ENCODE results near the gene PIGC.

The PIGC gene

DNA sequence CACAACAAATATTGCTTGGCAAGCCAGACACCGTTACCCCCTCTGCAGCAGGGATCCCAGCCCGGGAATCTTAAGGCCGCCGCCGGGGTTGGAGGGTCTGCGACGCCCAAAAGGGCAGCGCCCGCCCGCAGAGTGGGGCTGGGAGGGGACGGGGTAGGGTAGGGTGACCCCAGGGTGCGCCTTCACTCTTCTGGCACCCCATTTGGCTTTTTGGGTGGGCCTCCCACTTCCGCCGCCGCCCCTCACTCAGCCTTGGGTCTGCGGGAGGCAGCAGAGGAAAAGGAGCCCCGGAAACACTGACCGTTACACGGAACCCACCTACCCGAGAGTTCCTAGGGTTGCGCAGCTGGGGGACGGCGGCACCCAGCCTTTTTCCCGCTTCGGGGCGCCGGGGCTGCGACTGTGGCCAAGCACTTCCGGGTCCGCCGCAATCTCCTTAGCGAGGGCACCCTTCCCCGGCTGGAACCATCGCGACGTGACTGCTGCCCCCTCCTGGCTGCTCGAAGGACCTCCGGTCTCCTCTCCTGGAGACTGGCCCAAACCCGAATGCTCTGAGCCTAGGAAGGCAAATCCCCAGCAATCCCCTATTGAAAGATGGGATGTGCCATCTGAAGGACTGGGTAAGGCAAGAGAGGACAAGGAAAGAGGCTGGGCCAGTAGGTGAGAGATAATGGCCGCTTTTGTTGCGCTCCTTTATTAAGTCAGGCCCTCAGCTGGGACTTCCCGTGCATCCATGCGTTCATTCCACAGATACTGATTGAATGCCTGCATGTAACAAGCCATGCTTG is at the start of gene PIGC:
Gene PIGC (minus strand): TSS at position 404 of the 788 bp plus-strand sequence. CDS start 1,447 bp downstream, outside the sequence.
- DNase-seq, result peak; percentile 85

DNA sequence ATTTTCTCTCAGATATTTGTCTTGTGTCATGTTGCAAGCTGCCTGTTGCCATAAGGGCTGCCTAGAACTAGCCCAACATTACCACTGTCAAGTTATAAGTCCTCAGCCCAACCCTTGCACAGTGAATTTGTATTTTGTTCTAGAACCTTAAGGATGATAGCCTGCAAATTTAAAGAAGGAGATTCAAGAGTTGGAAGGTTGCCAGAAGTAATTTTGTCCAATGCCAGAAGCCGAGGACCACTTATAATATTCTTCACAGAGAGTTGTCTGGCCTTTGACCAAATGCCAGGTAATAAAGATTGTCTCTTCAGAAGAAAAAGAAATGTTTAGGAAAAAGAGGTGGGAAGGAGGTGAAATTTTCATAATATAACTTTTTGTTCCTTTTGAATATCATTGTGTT is 48.6 kb upstream of the PIGC start:
- no peak for DNase-seq

DNA sequence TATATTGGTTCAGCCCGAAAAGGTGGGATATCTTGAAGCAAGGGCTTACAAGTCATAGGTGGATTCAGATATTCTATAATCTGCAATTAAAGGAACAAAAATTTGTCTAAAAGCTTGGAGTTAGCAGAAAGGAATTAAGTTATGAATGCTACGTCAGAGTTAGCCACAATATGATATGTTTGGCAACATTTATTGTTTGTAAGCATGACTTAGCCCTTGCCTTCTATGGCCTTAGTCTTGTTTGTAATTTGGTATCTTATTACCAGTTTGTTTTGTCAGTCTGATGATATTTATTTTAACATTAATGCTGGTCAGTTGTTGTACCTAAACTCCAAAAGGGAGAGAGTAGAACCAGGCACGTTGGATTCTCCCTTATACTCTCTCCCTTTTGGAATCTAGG is 46.0 kb upstream of the PIGC start:
- no peak for DNase-seq

DNA sequence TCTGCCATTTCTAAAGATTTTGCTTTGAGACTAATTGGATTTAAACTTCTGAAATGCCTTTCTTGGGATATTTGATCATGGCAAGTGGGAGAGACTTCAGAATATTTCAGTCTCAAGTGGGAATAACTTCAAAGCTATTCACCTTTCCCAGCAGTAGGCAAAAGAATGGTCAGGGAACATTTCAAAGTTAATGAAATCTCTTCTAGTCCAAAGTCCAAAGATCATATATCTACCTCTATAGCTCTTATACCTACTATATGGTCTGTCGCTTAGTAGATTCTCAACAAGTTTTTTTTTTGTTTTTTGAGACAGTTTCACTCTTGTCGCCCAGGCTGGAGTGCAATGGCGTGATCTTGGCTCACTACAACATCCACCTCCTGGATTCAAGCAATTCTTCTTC is 44.5 kb upstream of the PIGC start:
- no peak for DNase-seq

DNA sequence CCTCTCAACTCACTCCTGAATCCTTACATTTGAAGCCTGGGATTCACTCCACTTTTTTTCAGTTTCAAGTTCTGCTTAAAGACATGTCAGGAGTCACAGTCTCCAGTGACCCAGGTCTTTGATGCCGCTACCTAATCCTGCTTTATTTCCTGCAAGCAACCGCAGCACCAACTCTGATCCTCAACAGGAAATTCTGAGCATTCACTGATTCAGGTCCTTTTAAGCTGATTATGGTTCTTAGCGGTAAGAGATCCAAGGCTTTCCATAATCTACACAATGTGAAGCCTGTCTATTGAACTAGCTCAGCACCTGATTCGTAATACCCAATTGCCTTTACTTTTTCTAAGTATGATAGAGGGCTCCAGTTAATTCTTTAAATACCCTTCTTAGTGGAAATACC is 43.7 kb upstream of the PIGC start:
- DNase-seq, result no peak

DNA sequence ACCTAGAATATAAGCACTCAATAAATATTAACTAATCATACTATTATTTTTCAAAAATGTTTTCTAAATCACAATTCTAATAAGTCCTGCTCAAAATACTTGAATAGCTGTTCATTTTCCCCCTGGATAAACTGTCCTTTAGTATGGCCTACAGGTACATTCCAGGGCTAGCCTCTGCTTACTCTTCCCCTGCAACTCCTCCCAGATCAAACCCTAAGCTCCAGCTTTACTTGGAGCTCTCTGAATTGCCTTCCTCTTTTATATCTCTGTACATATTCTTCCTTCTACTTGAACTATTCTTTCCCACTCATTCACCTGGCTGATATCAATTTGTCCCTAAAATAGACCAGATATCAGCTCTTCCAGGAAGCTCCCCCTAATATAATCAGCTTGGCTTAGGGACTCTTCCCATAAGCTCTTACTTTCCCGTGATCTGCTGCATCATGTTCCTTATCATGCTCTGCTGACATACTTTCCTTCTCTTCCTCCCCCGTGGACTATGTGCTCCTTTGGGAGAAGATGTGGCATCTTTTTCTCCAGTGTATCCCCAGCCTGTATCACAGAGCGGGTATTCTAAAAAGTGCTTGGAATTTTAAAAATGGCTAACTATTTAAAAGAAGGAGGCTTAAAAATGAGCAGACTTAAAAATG is 43.1 kb upstream of the PIGC start:
- no peak for DNase-seq

DNA sequence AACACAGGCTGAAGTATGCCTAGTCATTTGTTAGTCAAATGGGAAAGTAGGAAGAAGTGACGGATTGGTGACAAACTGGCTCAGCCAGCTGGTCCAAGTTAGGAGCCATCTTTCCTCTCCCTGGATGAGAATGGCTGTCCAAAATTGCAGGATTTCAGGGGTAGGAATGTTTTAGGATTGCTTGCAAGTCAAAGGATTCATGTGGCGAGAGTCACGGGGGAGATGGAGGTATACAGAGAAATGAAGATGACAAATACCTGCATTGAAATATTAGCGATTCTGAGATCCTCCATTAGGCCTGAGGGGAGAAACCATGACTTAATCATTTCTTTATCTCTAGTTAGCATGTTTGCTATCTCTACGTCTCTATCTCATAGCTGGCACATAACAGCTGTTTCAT is 41.8 kb upstream of the PIGC start:
- no peak for DNase-seq

DNA sequence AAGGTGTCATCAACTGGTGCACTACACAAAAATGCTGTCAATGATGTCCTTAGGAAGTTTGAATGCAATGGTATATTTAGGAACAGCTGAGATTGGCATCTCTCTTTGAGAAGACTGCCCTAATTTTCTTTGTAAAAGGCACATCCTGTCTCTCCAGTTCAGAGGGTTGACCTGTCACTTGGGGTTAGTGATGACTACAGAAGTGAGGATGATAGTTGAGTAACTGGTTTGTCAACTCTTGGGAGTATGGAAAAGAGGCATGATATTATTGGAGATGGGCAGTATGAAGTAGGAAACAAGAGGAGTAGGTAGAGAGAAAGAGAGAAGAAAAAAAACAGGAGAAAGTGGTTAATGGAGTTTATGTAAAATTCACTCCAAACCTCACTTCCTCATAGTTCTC is 40.4 kb upstream of the PIGC start:
- DNase-seq, result no peak

DNA sequence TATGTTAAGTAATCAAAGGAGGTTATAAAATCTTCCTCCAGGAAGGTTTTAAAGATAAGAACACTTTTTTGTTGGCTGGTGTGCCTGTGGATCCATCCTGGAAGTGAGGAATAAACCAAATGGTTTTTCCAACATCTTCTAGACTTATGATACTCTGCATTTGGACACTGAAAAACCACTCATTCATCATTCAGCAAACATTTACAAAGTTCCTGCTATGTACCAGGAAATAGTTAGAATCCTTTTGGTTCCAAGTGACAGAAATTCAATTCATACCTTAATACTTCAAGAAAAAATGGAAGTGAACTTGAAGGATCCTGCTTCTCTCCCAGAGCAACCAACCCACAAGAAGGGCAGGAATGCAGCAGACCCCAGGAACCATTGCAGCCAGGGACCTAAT is 39.6 kb upstream of the PIGC start:
- DNase-seq, result peak; percentile 5

DNA sequence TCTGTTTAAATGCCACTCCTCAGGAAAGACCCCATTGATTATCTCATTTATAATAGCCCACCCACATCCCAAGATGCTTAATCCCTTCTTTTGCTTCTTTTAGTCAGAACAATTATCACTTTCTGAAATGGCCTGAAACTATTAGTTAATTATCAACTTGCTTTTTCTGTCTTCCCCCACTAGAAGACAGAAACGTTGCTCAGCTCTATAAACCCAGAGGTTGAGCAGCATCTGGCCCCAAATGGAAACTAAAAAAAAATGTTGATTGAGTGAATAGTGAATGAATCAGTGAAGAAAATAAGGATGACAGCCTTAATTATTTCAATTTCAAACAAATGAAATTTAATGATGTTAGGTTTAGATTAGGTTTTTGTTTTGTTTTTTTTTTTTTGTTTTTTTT is 38.2 kb upstream of the PIGC start:
- no peak for DNase-seq

DNA sequence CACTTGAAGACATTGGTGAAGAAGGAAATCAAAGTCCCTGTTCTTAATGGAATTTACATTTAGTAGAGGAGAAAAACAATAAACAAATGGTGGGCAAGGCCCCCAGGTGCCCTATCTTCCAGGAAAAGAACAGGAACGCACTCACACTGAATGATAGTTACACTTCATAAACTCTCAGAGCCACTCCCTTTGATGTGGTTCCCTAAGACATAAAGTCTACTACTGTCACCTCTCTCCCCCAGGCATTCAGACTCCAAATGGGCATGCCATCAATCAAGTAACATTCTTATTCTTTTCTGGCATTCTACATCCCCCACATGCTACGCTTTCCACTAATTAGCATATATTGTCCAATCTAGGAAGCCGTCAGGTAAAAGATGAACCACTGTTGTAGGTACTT is 36.6 kb upstream of the PIGC start:
- DNase-seq, result no peak

DNA sequence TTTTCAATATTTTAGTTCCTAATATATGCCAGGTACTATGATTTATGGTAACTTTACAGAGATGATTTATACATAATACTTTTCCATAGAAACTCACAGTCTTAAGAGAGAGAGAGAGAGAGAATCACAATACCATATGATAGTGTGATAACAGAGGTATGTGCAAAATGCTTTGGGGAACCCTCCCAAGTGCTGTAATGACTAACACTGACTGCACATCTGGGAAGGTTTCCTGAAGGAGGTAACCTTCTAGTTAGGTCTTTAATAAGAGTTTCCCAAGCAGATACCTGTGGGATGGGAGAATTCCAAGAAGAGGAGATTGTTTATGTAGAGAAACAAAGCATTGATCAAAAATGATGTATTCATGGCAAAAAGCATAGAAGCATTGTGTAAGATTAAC is 34.6 kb upstream of the PIGC start:
- DNase-seq, result peak; percentile 8

DNA sequence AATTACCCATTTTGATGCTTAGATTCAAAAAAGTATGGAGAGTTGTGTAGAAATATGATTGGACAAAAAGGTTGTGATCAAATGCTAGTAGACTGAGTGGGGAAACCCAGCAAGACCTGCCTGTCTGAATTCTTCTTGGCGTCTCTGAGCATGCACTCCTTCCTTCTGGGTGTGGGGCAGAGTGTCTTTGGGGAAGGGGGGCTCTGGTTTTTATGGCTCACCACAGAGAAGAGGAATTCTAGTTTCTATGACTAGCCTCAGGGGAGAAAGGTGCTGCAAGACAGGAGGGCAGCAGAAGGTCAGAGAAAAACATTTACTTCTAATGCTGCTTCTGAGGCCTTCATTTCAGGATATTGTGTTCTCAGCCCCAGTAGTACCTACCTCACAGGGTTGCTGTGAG is 33.9 kb upstream of the PIGC start:
- no peak for DNase-seq

DNA sequence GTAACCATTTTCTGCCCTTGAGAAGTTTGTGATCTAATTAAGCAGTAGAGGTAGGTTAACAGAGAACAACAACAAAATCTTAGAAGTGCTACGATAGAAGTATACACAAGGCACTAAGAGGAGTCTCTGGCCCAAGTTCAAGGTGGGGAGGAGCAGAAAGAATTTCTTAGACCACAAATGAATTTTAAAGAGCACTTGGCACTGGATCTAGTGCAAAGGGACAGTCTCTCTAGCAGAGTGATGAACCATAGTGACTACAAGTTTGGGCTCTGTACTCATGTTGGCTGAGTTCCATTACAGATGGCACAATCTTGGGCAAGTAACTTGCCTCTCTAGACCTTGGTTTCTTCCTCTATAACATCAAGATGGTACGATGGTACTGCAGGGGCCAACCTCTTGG is 33.3 kb upstream of the PIGC start:
- no peak for DNase-seq

DNA sequence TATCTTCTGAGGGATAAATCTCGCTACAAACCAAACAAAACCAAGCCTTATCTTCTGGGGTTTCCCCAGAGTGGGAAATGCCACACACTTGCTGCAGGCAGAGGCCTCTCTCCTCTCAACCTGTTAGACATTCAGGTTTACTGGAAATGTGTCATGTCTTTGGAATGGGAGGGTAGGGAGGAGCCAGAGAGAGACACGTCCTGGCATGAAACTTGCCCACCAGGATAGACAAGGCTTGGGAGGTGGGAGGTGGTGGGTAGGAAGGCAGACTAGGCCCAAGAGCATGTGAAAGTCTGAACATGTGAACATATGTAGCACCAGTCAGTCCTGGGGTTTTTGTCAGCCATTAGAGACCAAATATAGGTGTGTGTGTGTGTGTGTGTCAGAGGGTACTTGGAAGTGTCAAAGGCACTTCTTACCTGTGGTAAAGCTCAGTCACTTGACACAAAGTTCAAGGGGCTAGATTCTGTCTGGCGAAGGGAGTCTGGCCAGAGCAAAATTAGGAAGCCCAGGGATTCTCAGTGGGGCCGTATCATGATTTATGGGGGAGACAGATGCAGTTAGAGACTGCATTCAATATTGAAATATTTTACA is 32.4 kb upstream of the PIGC start:
- no peak for DNase-seq

DNA sequence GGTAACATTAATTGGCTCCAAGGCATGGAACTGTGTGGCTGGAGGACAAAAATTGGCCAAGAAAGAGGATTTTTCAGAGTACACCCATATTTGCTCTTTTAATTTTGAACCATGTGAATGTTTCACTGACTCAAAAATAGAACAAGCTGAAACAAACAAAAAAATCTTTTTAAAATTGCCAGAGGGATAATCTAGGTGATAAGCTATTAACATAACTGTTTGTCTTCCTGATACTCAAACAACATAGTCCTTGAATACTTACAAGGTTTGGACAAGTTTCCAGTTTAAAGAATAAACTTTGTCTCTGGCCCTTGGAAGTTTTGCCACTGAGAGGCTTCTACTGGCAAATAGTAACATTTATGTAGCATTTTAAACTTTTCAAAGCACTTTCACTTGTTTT is 30.0 kb upstream of the PIGC start:
- no peak for DNase-seq

DNA sequence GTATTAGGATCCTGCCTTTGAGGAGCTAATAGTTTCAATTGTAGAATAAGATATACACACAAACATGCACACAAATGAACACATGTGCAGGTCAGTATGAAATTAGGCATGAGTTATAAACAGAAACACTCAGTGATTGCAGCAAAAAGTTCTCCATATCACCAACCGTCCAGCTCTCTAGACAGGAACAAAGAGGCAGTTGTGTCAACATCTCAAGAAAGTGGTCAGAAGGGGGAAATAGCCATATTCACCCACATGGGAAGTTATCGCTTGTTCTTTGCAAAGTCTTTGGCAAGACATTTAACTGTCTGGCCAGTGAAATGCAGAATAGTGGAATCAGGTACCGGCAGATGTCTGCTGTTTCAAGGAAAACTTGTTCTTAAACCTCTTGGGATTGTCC is 29.4 kb upstream of the PIGC start:
- no peak for DNase-seq

DNA sequence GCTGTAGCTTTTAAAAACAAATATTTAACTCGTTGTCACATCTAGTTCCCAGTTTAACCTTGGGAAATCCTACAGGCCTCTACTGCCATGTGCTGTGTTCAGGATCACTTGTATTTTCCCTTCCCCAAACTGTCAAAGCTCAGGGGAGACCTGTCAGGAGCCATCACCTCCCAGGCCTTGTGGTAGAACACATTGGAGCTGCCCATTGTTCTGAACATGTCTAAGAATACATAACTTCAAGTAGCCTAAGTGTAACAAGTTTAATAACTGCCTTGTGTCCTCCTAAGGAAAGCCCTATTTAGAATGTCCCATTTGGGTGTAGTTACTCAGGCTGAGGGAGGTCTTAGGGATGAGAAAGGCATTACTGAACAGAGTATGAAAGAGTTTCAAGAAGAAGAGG is 28.6 kb upstream of the PIGC start:
- no peak for DNase-seq

DNA sequence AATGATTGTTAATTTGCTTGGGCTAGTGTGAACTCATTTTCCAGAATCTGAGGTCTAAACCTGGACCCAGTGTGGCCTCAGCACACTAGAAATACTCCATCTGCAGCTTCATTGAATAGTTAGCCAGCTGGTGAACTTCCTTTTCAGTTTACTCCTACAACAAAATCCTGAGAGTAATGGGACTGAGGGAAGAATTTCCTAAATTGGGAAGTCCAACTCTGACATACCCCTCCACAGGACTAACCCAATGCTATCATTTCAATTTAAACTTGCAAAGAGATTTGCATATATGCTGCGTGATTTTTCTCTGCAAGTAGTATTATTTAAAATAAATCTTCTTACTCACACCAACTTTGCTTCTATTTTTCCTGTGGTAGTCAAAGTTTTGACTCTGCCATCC is 27.8 kb upstream of the PIGC start:
- DNase-seq, result no peak

DNA sequence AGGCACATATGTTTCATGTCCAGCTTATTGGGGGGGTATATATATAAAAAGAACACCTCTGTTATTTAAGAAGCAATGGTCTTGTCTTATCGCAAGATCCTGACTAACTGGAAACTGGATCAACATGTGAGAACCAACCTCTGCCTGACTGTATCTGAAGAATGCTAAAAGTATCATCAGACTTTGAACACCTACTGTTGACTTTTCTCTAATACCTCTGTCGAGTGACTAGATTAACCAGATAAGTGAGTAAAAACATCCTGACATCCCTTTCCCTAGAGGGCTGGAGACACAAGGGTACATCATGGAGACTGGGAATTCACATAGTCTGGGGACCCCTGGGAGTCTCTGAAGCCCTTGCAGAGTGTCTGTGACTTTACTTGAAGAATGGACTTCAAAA is 26.3 kb upstream of the PIGC start:
- no peak for DNase-seq

DNA sequence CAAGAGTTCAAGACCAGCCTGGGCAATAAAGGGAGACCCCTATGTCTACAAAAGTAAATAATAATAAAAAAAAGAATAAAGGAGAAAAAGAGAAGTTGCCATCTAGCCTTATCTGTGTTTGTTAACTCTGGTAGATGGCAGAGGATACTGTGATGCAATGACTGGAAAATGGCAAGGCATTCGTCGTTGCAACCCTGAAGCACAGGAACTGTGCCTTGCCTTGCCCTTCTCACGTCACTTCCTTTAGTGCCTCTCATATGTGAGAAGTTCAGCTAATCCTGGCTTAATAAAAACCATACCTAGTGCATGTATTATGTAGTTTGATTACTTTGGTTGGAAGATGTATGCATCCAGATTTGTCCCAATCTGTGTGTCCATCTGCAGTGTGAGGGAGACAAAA is 25.8 kb upstream of the PIGC start:
- DNase-seq, result no peak

DNA sequence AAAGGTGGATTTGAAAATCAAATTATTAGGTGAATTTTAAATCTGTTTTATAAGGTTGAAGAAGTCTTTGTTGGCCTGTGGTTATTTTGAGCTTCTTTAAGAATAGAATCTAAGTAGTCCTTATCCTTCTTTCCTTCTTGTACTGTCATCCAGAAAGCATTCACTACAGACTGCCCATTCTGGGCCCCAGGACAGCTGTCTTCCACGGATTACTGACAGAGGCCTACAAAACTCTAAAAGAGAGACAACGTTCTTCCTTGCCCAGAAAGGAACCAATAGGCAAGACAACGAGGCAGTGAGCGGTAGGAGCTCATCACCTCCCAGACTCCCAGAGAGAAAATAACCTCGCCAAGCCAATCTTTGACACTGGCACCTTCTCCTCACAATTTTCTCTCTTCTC is 24.4 kb upstream of the PIGC start:
- DNase-seq, result no peak

DNA sequence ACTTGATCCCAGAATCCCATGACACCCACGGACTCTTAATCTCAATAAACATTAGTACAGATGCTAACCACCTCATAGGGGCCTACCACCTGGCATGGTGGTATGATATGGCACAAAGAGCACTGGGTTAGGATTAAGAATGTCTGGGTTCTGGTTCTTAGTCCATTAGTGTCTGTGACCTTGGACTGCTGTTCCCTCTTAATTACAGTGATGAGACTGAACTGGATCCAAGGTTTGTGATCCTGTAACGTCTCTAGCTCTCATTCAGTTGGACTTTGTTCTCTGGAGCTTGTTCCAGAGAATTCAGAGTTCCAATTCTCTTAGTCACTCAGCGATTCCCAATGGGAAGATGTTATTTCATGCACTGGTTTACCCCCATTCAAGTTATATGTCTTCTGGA is 23.6 kb upstream of the PIGC start:
- DNase-seq, result no peak

DNA sequence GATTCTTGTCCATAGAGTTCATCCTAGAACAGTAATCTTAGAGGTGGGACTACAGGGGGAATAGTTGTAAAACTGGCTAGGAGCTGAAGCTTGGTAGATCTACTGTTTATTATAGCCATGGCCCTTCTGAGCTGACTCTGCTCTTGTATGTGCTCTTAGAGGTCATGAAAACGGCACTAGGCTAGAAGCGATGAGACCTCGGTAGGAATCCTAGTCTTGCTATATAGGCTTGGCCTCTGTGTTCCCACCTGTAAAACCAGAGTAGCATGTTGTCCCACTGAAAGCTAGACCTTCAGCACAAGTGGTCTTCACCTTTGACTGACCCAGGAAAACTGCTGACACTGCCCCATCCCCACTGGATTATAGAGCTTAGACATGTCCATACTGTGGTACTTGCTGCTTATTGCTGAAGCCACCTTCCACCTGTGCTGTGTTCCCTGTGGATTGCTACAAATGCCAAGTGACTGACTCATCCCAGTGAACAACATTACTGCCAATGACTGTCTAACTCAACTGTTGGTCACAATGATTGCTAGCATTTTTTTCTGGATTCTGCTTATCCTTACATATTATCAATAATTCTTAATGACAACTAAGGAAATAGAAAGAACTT is 23.0 kb upstream of the PIGC start:
- DNase-seq, result no peak
